Activated B cell treated with CpG ODN at 0.5 μM for 24 hours (primary cell): ENCODE measurements around the gene FAR2. TPM values are rescaled to one million over a fixed set of nuclear protein-coding genes. Genes with fewer than 3 reads are reported as not detected.

Experiments used
- ATAC-seq: fragments of 200-7000 bp; cut with Tn5 transposase; one replicate; pipeline ENCODE4 v1.10.0; 2021; ENCODE audit warnings: low read depth, mild to moderate bottlenecking, moderate library complexity
- CTCF ChIA-PET: fragments of 350-600 bp; sonication (Branson Sonifier 250); formaldehyde crosslinking; loops from one replicate; lab custom pipeline; 2021; ENCODE audit warnings: antibody characterized with exemption; lab: Charles Lee
- POLR2A ChIA-PET: fragments of 350-600 bp; sonication (Branson Sonifier 250); formaldehyde crosslinking; loops from one replicate; lab custom pipeline; 2021; ENCODE audit warnings: antibody characterized with exemption; lab: Charles Lee
- DNase-seq: peaks from one replicate; pipeline ENCODE4 v3.0.0; 2022
- H3K27ac Mint-ChIP-seq: one replicate; pipeline ENCODE4 v1.8.0; 2020; ENCODE audit warnings: mixed read lengths
- H3K27me3 Mint-ChIP-seq: one replicate; pipeline ENCODE4 v1.8.0; 2021; ENCODE audit warnings: mixed read lengths
- H3K36me3 Mint-ChIP-seq: one replicate; pipeline ENCODE4 v1.8.0; 2021; ENCODE audit warnings: low read depth, mixed read lengths
- H3K4me1 Mint-ChIP-seq: one replicate; pipeline ENCODE4 v1.8.0; 2021; ENCODE audit warnings: mixed read lengths
- H3K4me3 Mint-ChIP-seq: one replicate; pipeline ENCODE4 v1.8.0; 2020; ENCODE audit warnings: mild to moderate bottlenecking, mixed read lengths
- H3K9me3 Mint-ChIP-seq: one replicate; pipeline ENCODE4 v1.8.0; 2020; ENCODE audit warnings: mixed read lengths
- intact Hi-C: fragments of 100-400 bp; cut with micrococcal nuclease; formaldehyde crosslinking; loops from one replicate; pipeline ENCODE4 v1.15.1; 2024
- total RNA-seq: library from RNA; stranded (reverse); gene quantifications from 2 replicates; pipeline ENCODE4 v1.2.3, GENCODE V29; 2022
- TF ChIP-seq, protein P1 (sequence below): fragments of 200-600 bp; IDR thresholded peaks from one replicate; pipeline ENCODE4 v1.8.0; 2022; ENCODE audit warnings: antibody characterized with exemption, mild to moderate bottlenecking

FAR2 gene
- total RNA-seq, 1 donor from 2014 or later = not detected

DNA sequence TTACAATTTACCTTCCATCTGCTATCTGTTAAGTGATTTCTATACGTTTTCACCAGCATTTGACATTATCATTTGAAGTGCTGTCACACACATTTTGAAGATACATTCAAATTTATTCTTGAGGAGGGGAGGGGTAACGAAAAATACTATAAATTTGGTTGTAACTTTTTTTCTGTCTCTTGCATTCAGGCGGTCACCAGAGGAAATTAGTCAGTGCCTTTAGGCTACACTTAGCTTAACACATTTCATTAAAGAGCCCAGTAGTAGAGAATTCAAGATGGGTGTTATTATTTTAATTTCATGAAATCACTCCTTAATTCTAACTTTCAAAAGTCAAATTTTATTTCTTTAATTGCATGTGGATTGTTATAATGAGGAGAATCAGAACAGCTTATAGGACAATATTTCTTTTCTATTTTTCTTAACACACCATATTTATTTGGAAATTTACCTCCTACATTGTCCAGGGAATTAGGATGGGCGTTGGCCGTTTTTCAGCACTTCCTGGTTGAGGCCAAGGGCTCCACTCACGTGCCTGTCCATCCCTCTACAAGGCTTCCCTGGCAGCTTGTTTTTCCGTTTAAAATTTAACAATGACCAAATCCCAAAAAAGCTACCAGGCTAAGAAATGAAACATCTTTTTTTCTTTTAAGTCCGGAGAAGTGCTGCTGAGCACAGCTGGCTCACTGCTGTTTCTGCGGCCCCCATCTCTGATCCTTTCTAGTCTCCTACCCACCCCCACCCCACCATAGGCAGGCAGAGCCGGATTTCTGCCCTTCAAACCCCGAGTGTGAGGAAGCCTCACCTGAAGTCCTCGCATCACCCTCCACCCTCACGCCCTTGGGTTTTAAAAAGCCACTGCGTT is 1.1 kb upstream of the FAR2 start:
- intact Hi-C loops = loop anchor here (5.0 kb wide), 1 partner anchor 234 kb away; the partner anchor contains the start of gene ERGIC2
- Mint-ChIP-seq H3K9me3 (no peaks in the 10 kb centered on the region), H3K36me3 (no peaks in the 10 kb centered on the region), H3K27ac (no peak overlapping the region), H3K4me3 (peak overlapping the region; percentile 78), H3K27me3 (peaks cover 21% of the 10 kb centered on the region), H3K4me1 (peaks cover 27% of the 10 kb centered on the region)
- DNase-seq = no peak
- POLR2A ChIA-PET = no interaction called here
- TF ChIP-seq, protein P1, sequence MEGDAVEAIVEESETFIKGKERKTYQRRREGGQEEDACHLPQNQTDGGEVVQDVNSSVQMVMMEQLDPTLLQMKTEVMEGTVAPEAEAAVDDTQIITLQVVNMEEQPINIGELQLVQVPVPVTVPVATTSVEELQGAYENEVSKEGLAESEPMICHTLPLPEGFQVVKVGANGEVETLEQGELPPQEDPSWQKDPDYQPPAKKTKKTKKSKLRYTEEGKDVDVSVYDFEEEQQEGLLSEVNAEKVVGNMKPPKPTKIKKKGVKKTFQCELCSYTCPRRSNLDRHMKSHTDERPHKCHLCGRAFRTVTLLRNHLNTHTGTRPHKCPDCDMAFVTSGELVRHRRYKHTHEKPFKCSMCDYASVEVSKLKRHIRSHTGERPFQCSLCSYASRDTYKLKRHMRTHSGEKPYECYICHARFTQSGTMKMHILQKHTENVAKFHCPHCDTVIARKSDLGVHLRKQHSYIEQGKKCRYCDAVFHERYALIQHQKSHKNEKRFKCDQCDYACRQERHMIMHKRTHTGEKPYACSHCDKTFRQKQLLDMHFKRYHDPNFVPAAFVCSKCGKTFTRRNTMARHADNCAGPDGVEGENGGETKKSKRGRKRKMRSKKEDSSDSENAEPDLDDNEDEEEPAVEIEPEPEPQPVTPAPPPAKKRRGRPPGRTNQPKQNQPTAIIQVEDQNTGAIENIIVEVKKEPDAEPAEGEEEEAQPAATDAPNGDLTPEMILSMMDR = no peak
- ATAC-seq = no peak
- CTCF ChIA-PET = no interaction called here

DNA sequence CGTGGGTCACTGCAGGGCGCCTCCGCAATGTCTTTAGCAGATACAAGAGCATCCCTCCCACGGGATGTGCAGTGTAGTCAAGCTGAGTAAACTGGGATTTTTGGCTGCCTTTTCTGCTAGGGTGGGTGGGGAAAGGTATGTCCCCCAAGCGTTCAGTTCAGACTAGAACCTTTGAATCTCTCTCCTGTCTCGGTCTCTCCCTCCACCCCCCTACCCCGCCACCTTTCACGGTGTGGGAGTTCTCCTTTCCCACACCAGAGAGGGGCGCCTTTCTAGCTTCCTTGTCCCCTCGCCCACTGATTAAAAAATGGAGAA is 525 bp upstream of the FAR2 start:
- Mint-ChIP-seq H3K4me3 (peak overlapping the region; percentile 78), H3K27ac (no peak overlapping the region), H3K27me3 (peaks cover 21% of the 10 kb centered on the region), H3K9me3 (no peaks in the 10 kb centered on the region), H3K36me3 (no peaks in the 10 kb centered on the region), H3K4me1 (peaks cover 30% of the 10 kb centered on the region)
- no peak for DNase-seq
- TF ChIP-seq, protein P1 = no peak
- ChIA-PET POLR2A (no interaction called here), CTCF (no interaction called here)
- intact Hi-C loops = loop anchor here (5.0 kb wide), 1 partner anchor 234 kb away; the partner anchor contains the start of gene ERGIC2
- ATAC-seq = no peak

DNA sequence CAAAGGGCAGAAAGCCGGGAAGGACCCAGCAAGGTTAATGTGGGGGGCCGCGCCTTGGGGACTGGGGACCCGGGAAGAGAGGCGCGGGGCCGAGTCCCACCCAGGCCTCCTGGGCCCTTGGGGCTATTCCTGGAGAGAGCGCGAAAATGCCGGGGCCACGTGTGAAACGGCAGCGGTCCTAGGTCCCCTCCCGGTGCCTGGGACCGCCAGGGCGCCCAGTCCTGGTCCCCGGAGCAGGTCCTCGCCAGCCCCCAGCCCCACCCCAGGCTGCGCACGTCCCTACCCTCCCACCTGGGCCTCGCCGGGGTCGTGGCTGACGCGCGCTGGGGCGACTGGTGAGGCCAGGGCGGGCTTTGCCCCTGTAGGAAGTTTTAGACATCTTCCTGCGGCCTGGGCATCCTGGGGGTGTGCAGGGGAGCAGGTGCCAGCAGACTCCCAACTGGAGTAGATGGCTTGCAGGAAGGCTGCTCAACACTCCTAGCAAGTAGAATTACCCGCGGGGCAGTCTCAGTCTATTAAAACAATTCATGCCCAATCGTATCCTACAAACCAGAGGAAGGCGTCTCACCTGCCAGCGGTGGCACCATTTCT is 708 bp downstream of the FAR2 start:
- intact Hi-C loops = loop anchor here (5.0 kb wide), 1 partner anchor 233 kb away; the partner anchor contains the start of gene ERGIC2
- H3K4me1 Mint-ChIP-seq = peaks cover 30% of the 10 kb centered on the region
- H3K4me3 Mint-ChIP-seq = no peak overlapping the region
- ATAC-seq (no peak), DNase-seq (no peak)
- H3K36me3 Mint-ChIP-seq = no peaks in the 10 kb centered on the region
- POLR2A ChIA-PET = no interaction called here
- H3K27me3 Mint-ChIP-seq = peaks cover 21% of the 10 kb centered on the region
- no peak overlapping the region for H3K27ac Mint-ChIP-seq
- TF ChIP-seq, protein P1 = no peak
- CTCF ChIA-PET = no interaction called here
- no peaks in the 10 kb centered on the region for H3K9me3 Mint-ChIP-seq

DNA sequence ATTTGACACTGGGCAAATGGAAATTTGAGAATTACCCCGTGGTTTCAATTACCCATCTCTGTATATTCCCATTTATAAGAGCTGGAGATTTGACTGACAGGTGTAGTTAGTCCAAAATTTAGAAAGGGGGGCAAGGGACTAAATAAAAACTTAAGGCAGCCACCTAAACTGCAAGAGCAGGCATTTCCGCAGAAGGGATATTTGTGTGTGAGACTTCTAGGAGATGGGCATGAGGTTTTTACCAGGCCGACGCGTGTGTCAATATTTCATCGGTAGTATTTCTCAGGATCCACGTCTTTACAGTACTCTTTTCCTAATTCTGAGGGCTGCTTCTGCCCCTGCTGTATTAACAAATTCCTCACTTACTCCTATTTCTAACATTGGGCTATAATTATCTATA is 1.4 kb downstream of the FAR2 start:
- Mint-ChIP-seq H3K27ac (no peak overlapping the region), H3K4me1 (peaks cover 33% of the 10 kb centered on the region), H3K4me3 (no peak overlapping the region), H3K9me3 (no peaks in the 10 kb centered on the region), H3K27me3 (peaks cover 17% of the 10 kb centered on the region), H3K36me3 (no peaks in the 10 kb centered on the region)
- no peak for DNase-seq
- TF ChIP-seq, protein P1 = no peak
- ChIA-PET POLR2A (no interaction called here), CTCF (no interaction called here)
- intact Hi-C loops = no loop called here
- ATAC-seq = no peak

DNA sequence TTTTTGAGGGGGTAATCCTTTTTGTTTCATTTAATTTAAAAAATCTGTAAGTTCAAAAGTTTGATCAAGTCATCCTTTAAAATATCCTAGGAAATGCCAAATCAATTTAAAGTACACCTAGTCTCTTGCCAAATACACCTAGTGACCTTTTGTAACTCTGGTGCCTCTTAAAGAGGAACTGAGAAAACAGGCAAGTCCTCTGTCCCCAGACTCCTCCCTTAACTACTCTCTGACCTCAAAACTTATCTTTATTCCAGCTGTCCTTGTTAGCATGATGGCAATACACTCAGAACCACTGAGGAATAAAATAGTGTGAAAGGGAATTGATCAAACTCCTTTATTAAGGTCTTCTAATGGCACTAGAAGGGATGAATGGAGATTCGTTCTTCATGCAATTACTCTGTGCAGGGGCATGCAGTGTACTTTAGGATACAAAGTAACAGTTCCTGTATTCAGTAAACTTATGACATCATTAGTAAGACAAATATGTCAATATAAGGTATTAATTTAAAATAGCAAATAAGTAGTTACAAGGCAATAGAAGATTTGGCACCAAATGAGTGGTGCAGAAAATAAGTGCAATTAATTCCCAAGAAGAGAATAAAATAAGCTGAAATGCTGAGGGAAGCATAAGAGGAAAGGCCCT is 3.3 kb downstream of the FAR2 start:
- POLR2A ChIA-PET = no interaction called here
- Mint-ChIP-seq H3K27me3 (peaks cover 13% of the 10 kb centered on the region), H3K36me3 (no peaks in the 10 kb centered on the region), H3K4me1 (peaks cover 33% of the 10 kb centered on the region), H3K9me3 (no peaks in the 10 kb centered on the region), H3K27ac (no peak overlapping the region), H3K4me3 (no peak overlapping the region)
- intact Hi-C loops = loop anchor here (1.0 kb wide), 1 partner anchor 12 kb away; no protein-coding TSS in a partner anchor
- no peak for DNase-seq
- TF ChIP-seq, protein P1 = no peak
- CTCF ChIA-PET = no interaction called here
- peak; percentile 72 for ATAC-seq
